HepG2 (cell line): ENCODE results near the gene TLCD5. TPM values are rescaled to one million over a fixed set of nuclear protein-coding genes. Genes with fewer than 3 reads are reported as not detected.

Experiments used
- ARNT2 ChIP-seq: sonication (generic); formaldehyde crosslinking; IDR thresholded peaks from 2 replicates; pipeline ENCODE4 v1.8.0; 2022; ENCODE audit warnings: mild to moderate bottlenecking, low read depth, missing genetic modification reagents, moderate library complexity
- HCFC1 ChIP-seq: fragments of 150-350 bp; IDR thresholded peaks from 2 replicates; pipeline ENCODE4 v1.6.1; 2014; ENCODE audit warnings: low read depth, low read length
- NFKB2 ChIP-seq: sonication (generic); formaldehyde crosslinking; IDR thresholded peaks from 2 replicates; pipeline ENCODE4 v1.4.0; 2020; ENCODE audit warnings: missing genetic modification reagents, borderline replicate concordance
- PHF20 ChIP-seq: sonication (generic); formaldehyde crosslinking; IDR thresholded peaks from 2 replicates; pipeline ENCODE4 v1.5.0; 2020; ENCODE audit warnings: mild to moderate bottlenecking, missing genetic modification reagents
- POGZ ChIP-seq: sonication (generic); formaldehyde crosslinking; IDR thresholded peaks from 2 replicates; pipeline ENCODE4 v1.4.0; 2020; ENCODE audit warnings: mild to moderate bottlenecking, missing genetic modification reagents
- SRSF1 ChIP-seq: fragments of 200-400 bp; formaldehyde crosslinking; optimal IDR thresholded peaks from 2 replicates; pipeline ENCODE3; 2017; ENCODE audit warnings: mild to moderate bottlenecking, low read depth, low read length, moderate library complexity
- STAT5B ChIP-seq: sonication (generic); formaldehyde crosslinking; IDR thresholded peaks from 2 replicates; pipeline ENCODE4 v1.4.0; 2020; ENCODE audit warnings: missing genetic modification reagents
- THAP11 ChIP-seq: IDR thresholded peaks from 2 replicates; pipeline ENCODE4 v1.6.1; 2016; ENCODE audit warnings: missing biosample characterization, missing genetic modification reagents
- ZMYM4 ChIP-seq: sonication (generic); formaldehyde crosslinking; IDR thresholded peaks from 2 replicates; pipeline ENCODE4 v1.8.1; 2023; ENCODE audit warnings: mild to moderate bottlenecking, missing genetic modification reagents
- ZNF264 ChIP-seq: sonication (generic); formaldehyde crosslinking; IDR thresholded peaks from 2 replicates; pipeline ENCODE4 v1.4.0; 2020; ENCODE audit warnings: missing genetic modification reagents
- ZNF296 ChIP-seq: sonication (generic); formaldehyde crosslinking; conservative IDR thresholded peaks from 2 replicates; pipeline ENCODE4 v1.5.0; 2020; ENCODE audit warnings: mild to moderate bottlenecking, missing genetic modification reagents
- ZNF441 ChIP-seq: sonication (generic); formaldehyde crosslinking; IDR thresholded peaks from 2 replicates; pipeline ENCODE4 v1.7.0; 2021; ENCODE audit warnings: missing genetic modification reagents, borderline replicate concordance
- ZNF446 ChIP-seq: sonication (generic); formaldehyde crosslinking; IDR thresholded peaks from 2 replicates; pipeline ENCODE4 v1.5.0; 2020; ENCODE audit warnings: mild to moderate bottlenecking, missing genetic modification reagents
- ZNF563 ChIP-seq: sonication (generic); formaldehyde crosslinking; IDR thresholded peaks from 2 replicates; pipeline ENCODE4 v1.8.0; 2022; ENCODE audit warnings: mild to moderate bottlenecking, moderate library complexity, missing genetic modification reagents
- ZNF788 ChIP-seq: sonication (generic); formaldehyde crosslinking; IDR thresholded peaks from 2 replicates; pipeline ENCODE4 v1.5.0; 2020; ENCODE audit warnings: mild to moderate bottlenecking, missing genetic modification reagents, borderline replicate concordance
- ZNF83 ChIP-seq: sonication (generic); formaldehyde crosslinking; IDR thresholded peaks from 2 replicates; pipeline ENCODE4 v1.4.0; 2020; ENCODE audit warnings: missing genetic modification reagents, mild to moderate bottlenecking, borderline replicate concordance
- polyA plus RNA-seq, 8 experiments: library from polyadenylated mRNA; depleted of rRNA in 3 of 8; stranded (reverse) in 7 of 8; unstranded in 1 of 8; fragments of >200 nt; fragmentation: Illumina TruSeq in 4 of 8; extraction: Trizol in 4 of 8; gene quantifications; 2 replicates each; pipeline versions ENCODE4 v1.2.1 to v1.2.3, GENCODE V29; 2011 to 2016; ENCODE audit warnings: low read depth in 4 of 8, missing spikeins in 1 of 8, mixed read lengths in 1 of 8; ENCODE audit not compliant: insufficient read depth in 1 of 8
- total RNA-seq, 5 experiments: library from RNA; depleted of rRNA; stranded (reverse); fragments of >200 nt; fragmentation: Illumina TruSeq; extraction: Trizol; gene quantifications; 2 replicates each; pipeline ENCODE4 v1.2.3, GENCODE V29; 2016; ENCODE audit warnings: low read depth in 1 of 5
- TF ChIP-seq, protein P1 (sequence below): sonication (generic); formaldehyde crosslinking; IDR thresholded peaks from 2 replicates; pipeline ENCODE4 v1.5.1; 2020; ENCODE audit warnings: mild to moderate bottlenecking, missing genetic modification reagents, moderate library complexity
- TF ChIP-seq, protein P2 (sequence below): IDR thresholded peaks from 2 replicates; pipeline ENCODE4 v1.4.0; 2020; ENCODE audit warnings: mild to moderate bottlenecking, missing genetic modification reagents
- TF ChIP-seq, protein P3 (sequence below): sonication (generic); formaldehyde crosslinking; IDR thresholded peaks from 2 replicates; pipeline ENCODE4 v1.4.0; 2020; ENCODE audit warnings: missing genetic modification reagents

TLCD5 gene
- total and polyA plus RNA-seq, 2 of the 13 experiments (the other 11 are each of a cell fraction or from before 2014, with no cell fraction given), result 6.1 to 7.6 TPM

DNA sequence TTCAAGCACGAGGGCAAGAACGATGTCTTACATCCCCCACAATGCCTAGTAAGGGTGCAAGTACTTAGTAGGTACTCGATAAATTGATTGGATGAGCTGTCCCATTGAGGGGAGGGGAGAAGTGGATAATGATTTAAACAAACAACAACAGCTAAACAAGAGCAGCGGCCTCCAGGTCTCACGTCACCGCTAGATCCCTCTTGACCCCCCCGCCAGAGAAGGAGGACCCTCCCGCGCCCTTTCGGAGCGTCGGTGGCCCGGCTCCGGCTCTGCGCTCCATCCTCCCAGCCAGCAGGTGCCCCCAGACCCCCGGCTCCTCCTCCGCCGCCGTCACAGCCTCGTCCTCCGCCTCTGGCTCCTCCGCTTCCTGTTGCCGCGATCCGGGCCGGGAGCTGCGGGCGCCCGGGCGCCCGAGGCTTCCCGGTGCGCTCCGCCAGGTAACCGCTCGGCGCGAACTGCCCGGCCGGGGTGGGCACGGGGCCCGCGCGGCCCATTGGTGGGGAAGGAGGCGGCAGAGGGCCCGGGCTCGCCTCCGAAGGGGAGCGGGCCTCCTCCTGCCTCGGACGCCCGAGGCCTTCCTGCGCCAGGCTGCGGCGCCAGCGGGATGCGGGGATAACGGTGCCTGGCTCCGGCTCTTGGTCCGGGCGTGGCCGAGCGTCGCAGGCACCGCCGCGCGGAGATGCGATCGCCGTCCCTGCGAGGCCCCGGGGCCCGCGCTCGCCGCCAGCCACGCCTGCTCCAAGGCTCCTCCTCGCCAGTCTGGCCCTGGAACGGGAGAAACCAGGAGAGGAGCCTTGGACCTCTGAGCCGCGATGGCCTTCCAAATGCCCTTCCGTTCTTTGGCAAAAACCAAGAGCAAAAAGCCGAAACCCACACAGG lies at the start of gene TLCD5 (continued):
- TF ChIP-seq ZNF441 (CRISPR knock-in tag) (peak; percentile 87), ZNF446 (CRISPR knock-in tag) (peak; percentile 61; the same call in 1 of the 2 replicates), SRSF1 (peak; percentile 29), HCFC1 (no peak), ARNT2 (CRISPR knock-in tag) (peak; percentile 77; the same call in 1 of the 2 replicates), POGZ (CRISPR knock-in tag) (peak; percentile 57; the same call in 1 of the 2 replicates), ZNF563 (CRISPR knock-in tag) (peak; percentile 86), NFKB2 (peak; percentile 83; the same call in 1 of the 2 replicates), ZNF788 (peak; percentile 29; the same call in 1 of the 2 replicates), PHF20 (CRISPR knock-in tag) (peak; percentile 60), THAP11 (CRISPR knock-in tag) (peak; percentile 64), ZMYM4 (CRISPR knock-in tag) (peak; percentile 70), ZNF296 (0 out of 2 replicates have a peak, but pooled peaks have one; percentile 41), STAT5B (peak; percentile 38; the same call in 1 of the 2 replicates), ZNF264 (CRISPR knock-in tag) (no peak), ZNF83 (CRISPR knock-in tag) (no peak)
- TF ChIP-seq, protein P1, sequence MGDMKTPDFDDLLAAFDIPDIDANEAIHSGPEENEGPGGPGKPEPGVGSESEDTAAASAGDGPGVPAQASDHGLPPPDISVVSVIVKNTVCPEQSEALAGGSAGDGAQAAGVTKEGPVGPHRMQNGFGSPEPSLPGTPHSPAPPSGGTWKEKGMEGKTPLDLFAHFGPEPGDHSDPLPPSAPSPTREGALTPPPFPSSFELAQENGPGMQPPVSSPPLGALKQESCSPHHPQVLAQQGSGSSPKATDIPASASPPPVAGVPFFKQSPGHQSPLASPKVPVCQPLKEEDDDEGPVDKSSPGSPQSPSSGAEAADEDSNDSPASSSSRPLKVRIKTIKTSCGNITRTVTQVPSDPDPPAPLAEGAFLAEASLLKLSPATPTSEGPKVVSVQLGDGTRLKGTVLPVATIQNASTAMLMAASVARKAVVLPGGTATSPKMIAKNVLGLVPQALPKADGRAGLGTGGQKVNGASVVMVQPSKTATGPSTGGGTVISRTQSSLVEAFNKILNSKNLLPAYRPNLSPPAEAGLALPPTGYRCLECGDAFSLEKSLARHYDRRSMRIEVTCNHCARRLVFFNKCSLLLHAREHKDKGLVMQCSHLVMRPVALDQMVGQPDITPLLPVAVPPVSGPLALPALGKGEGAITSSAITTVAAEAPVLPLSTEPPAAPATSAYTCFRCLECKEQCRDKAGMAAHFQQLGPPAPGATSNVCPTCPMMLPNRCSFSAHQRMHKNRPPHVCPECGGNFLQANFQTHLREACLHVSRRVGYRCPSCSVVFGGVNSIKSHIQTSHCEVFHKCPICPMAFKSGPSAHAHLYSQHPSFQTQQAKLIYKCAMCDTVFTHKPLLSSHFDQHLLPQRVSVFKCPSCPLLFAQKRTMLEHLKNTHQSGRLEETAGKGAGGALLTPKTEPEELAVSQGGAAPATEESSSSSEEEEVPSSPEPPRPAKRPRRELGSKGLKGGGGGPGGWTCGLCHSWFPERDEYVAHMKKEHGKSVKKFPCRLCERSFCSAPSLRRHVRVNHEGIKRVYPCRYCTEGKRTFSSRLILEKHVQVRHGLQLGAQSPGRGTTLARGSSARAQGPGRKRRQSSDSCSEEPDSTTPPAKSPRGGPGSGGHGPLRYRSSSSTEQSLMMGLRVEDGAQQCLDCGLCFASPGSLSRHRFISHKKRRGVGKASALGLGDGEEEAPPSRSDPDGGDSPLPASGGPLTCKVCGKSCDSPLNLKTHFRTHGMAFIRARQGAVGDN, result peak; percentile 93
- TF ChIP-seq, protein P2, sequence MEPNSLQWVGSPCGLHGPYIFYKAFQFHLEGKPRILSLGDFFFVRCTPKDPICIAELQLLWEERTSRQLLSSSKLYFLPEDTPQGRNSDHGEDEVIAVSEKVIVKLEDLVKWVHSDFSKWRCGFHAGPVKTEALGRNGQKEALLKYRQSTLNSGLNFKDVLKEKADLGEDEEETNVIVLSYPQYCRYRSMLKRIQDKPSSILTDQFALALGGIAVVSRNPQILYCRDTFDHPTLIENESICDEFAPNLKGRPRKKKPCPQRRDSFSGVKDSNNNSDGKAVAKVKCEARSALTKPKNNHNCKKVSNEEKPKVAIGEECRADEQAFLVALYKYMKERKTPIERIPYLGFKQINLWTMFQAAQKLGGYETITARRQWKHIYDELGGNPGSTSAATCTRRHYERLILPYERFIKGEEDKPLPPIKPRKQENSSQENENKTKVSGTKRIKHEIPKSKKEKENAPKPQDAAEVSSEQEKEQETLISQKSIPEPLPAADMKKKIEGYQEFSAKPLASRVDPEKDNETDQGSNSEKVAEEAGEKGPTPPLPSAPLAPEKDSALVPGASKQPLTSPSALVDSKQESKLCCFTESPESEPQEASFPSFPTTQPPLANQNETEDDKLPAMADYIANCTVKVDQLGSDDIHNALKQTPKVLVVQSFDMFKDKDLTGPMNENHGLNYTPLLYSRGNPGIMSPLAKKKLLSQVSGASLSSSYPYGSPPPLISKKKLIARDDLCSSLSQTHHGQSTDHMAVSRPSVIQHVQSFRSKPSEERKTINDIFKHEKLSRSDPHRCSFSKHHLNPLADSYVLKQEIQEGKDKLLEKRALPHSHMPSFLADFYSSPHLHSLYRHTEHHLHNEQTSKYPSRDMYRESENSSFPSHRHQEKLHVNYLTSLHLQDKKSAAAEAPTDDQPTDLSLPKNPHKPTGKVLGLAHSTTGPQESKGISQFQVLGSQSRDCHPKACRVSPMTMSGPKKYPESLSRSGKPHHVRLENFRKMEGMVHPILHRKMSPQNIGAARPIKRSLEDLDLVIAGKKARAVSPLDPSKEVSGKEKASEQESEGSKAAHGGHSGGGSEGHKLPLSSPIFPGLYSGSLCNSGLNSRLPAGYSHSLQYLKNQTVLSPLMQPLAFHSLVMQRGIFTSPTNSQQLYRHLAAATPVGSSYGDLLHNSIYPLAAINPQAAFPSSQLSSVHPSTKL (CRISPR knock-in tag), result peak; percentile 20; the same call in 1 of the 2 replicates
- TF ChIP-seq, protein P3, sequence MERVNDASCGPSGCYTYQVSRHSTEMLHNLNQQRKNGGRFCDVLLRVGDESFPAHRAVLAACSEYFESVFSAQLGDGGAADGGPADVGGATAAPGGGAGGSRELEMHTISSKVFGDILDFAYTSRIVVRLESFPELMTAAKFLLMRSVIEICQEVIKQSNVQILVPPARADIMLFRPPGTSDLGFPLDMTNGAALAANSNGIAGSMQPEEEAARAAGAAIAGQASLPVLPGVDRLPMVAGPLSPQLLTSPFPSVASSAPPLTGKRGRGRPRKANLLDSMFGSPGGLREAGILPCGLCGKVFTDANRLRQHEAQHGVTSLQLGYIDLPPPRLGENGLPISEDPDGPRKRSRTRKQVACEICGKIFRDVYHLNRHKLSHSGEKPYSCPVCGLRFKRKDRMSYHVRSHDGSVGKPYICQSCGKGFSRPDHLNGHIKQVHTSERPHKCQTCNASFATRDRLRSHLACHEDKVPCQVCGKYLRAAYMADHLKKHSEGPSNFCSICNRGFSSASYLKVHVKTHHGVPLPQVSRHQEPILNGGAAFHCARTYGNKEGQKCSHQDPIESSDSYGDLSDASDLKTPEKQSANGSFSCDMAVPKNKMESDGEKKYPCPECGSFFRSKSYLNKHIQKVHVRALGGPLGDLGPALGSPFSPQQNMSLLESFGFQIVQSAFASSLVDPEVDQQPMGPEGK, result peak; percentile 72; the same call in 1 of the 2 replicates
